ENCODE measurements around the gene FAHD1. TPM values are rescaled to one million over a fixed set of nuclear protein-coding genes. Genes with fewer than 3 reads are reported as not detected.

FAHD1 gene
- total RNA-seq, 4 donors from 2014 or later = 107 to 188 (median 152) TPM

GRCh38 chr16:1779741-1780676 lies 47.0 kb upstream of the FAHD1 start:
- H3K4me3 ChIP-seq = no peak overlapping the region
- peaks cover 0 to 49% (median 0%) of the 10 kb centered on the region in 3 donors for H3K36me3 ChIP-seq
- TF ChIP-seq POLR2A (IDR thresholded peaks at IDR 0.05) = no peak
- TF ChIP-seq CTCF (IDR thresholded peaks at IDR 0.05) = no peak
- H3K9me3 ChIP-seq = no peaks in the 10 kb centered on the region
- no peaks in the 10 kb centered on the region for H3K27me3 ChIP-seq
- H3K4me1 ChIP-seq = peaks cover 3 to 41% (median 8%) of the 10 kb centered on the region in 4 donors
- no peak for DNase-seq
- H3K27ac ChIP-seq = no peak overlapping the region

- Histone ChIP-seq H3K4me1 (peaks cover 3 to 41% (median 8%) of the 10 kb centered on the region in 4 donors), H3K36me3 (peaks cover 0 to 43% (median 0%) of the 10 kb centered on the region in 3 donors), H3K9me3 (no peaks in the 10 kb centered on the region), H3K27me3 (no peaks in the 10 kb centered on the region), H3K27ac (no peak overlapping the region), H3K4me3 (no peak overlapping the region)
- DNase-seq = no peak
- no peak for TF ChIP-seq POLR2A (IDR thresholded peaks at IDR 0.05)
- no peak for TF ChIP-seq CTCF (IDR thresholded peaks at IDR 0.05)
These were observed 46.3 kb upstream of the FAHD1 start for GRCh38 chr16:1780677-1781072.

- Histone ChIP-seq H3K9me3 (no peaks in the 10 kb centered on the region), H3K36me3 (peaks cover 0 to 38% (median 0%) of the 10 kb centered on the region in 3 donors), H3K4me1 (peaks cover 3 to 41% (median 8%) of the 10 kb centered on the region in 4 donors), H3K4me3 (peak overlapping the region; percentile 85 to 99 (median 97)), H3K27ac (peak overlapping the region in 3 of 4 donors; percentile 87 to 93 (median 92)), H3K27me3 (no peaks in the 10 kb centered on the region)
- no peak for DNase-seq
- no peak for TF ChIP-seq CTCF (IDR thresholded peaks at IDR 0.05)
- no peak for TF ChIP-seq POLR2A (IDR thresholded peaks at IDR 0.05)
These were observed 45.8 kb upstream of the FAHD1 start for GRCh38 chr16:1781254-1781653.

- Histone ChIP-seq H3K27ac (peak overlapping the region; percentile 87 to 93 (median 90)), H3K27me3 (no peaks in the 10 kb centered on the region), H3K9me3 (no peaks in the 10 kb centered on the region), H3K4me1 (peaks cover 3 to 41% (median 8%) of the 10 kb centered on the region in 4 donors), H3K36me3 (peaks cover 0 to 38% (median 0%) of the 10 kb centered on the region in 3 donors), H3K4me3 (peak overlapping the region; percentile 85 to 99 (median 97))
- TF ChIP-seq POLR2A (IDR thresholded peaks at IDR 0.05) = no peak
- peak in 3 of 6 experiments; percentile 9 to 24 (median 10) for TF ChIP-seq CTCF (IDR thresholded peaks at IDR 0.05)
- DNase-seq = no peak
These were observed 45.1 kb upstream of the FAHD1 start for GRCh38 chr16:1781758-1782407.

- H3K9me3 ChIP-seq = no peaks in the 10 kb centered on the region
- peak within 1 kb of the TSS; percentile 96 to 99 (median 98) for H3K4me3 ChIP-seq
- H3K36me3 ChIP-seq = peaks cover 0 to 37% (median 0%) of the 10 kb centered on the region in 3 donors
- no peaks in the 10 kb centered on the region for H3K27me3 ChIP-seq
- TF ChIP-seq CTCF (IDR thresholded peaks at IDR 0.05) (no peak), POLR2A (IDR thresholded peaks at IDR 0.05) (peak in 1 of 2 donors; percentile 63)
- peak; percentile 99 to 100 (median 100) for DNase-seq
- H3K27ac ChIP-seq = peak within 1 kb of the TSS; percentile 88 to 93 (median 92)
- peaks cover 3 to 41% (median 8%) of the 10 kb centered on the region in 4 donors for H3K4me1 ChIP-seq
These were observed 44.4 kb upstream of the FAHD1 start, which contains the start of the genes NUBP2 and SPSB3 for GRCh38 chr16:1782408-1783264. Gene NUBP2 (plus strand): TSS chr16:1782960. CDS start chr16:1783021, 61 bp downstream. Gene SPSB3 (minus strand): TSS chr16:1782571. CDS start chr16:1781483, 1,088 bp downstream.
